GM12878 (cell line): ENCODE results near the gene RERGL.

Source experiments
- CTCF ChIP-seq, 3 experiments: IDR thresholded peaks in 2 of 3; conservative IDR thresholded peaks in 1 of 3; 2 replicates each; pipeline ENCODE4 v1.5.1; 2011; ENCODE audit warnings: low read depth in 3 of 3, low read length in 3 of 3, mild to moderate bottlenecking in 3 of 3, control low read depth in 2 of 3, moderate library complexity in 2 of 3, inconsistent platforms in 1 of 3, mixed read lengths in 1 of 3; ENCODE audit not compliant: control insufficient read depth in 2 of 3, insufficient read depth in 1 of 3; ENCODE audit errors: extremely low read depth in 1 of 3
- EZH2 ChIP-seq: IDR thresholded peaks from 2 replicates; pipeline ENCODE4 v1.6.1; 2012; ENCODE audit warnings: low read depth, mild to moderate bottlenecking, control low read depth, inconsistent platforms, low read length, borderline replicate concordance; ENCODE audit not compliant: control insufficient read depth
- HCFC1 ChIP-seq: fragments of 150-350 bp; IDR thresholded peaks from 2 replicates; pipeline ENCODE4 v1.6.1; 2014; ENCODE audit warnings: low read length
- MXI1 ChIP-seq: fragments of 150-350 bp; IDR thresholded peaks from 2 replicates; pipeline ENCODE4 v1.6.1; 2011; ENCODE audit warnings: low read depth, mild to moderate bottlenecking, inconsistent platforms, low read length, improper control_type of control experiment
- POLR2AphosphoS5 ChIP-seq: IDR thresholded peaks from 2 replicates; pipeline ENCODE4 v1.6.1; 2011; ENCODE audit warnings: mild to moderate bottlenecking, low read length, inconsistent platforms
- RAD21 ChIP-seq: IDR thresholded peaks from 2 replicates; pipeline ENCODE4 v1.6.1; 2011; ENCODE audit warnings: mild to moderate bottlenecking, low read depth, low read length, moderate library complexity; ENCODE audit not compliant: insufficient read depth
- STAT1 ChIP-seq: fragments of 450-650 bp; conservative IDR thresholded peaks from 2 replicates; pipeline ENCODE4 v1.6.1; 2014; ENCODE audit warnings: antibody characterized with exemption, mild to moderate bottlenecking
- TCF7 ChIP-seq: IDR thresholded peaks from 2 replicates; pipeline ENCODE4 v1.6.1; 2014; ENCODE audit warnings: antibody characterized with exemption, borderline replicate concordance
- ZNF217 ChIP-seq: fragments of 450-650 bp; IDR thresholded peaks from 2 replicates; pipeline ENCODE4 v1.6.1; 2017; ENCODE audit warnings: antibody characterized with exemption, mild to moderate bottlenecking

- TF ChIP-seq ZNF217 (no peak), RAD21 (no peak), POLR2AphosphoS5 (no peak), CTCF (IDR thresholded peaks at IDR 0.05 in 2 of 3, conservative IDR thresholded peaks at IDR 0.05 in 1 of 3; ENCODE audit: control insufficient read depth in 2 of 3, extremely low read depth in 1 of 3, insufficient read depth in 1 of 3, low read depth in 3 of 3, low read length in 3 of 3) (no peak), EZH2 (no peak), MXI1 (no peak), TCF7 (no peak), HCFC1 (no peak), STAT1 (no peak)
Observed at GRCh38 chr12:18084080-18084479, 5.9 kb downstream of the RERGL start.
